ENCODE measurements around the gene AMY2A. TPM values are rescaled to one million over a fixed set of nuclear protein-coding genes. Genes with fewer than 3 reads are reported as not detected.
"Not testable (repeated sequence)": the region's sequence is repeated elsewhere in the genome, so short reads cannot be mapped to it uniquely, and the experiment has no call there.

Gene AMY2A

DNA sequence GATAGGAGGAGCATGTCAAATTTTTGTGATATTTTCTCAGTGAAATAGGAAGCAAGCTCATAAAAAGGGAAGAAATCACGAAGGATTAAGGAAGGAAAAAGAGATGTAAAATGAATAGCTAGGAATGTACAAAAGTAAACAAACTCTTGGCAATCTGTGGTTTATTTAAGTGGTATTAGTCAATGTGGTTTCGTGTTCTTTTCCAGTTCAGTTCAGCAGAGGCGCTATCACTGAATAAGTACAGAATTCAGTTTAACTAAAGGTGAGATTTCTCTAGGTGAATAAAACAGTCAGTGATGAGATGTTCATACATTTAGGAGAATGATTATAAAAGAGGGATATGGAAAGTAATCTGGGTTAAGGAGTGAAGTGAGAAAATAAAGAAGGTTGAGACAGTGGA, 26.7 kb downstream of the AMY2A start:
- not testable (repeated sequence) for H3K9ac ChIP-seq (ENCODE audit: low read depth, low read length); H3K4me3 ChIP-seq (ENCODE audit: low read length); H3K9me3 ChIP-seq (replicated peaks; ENCODE audit: low read length); H3K4me1 ChIP-seq (ENCODE audit: control insufficient read depth, insufficient read depth, low read length); H3K4me2 ChIP-seq (ENCODE audit: low read length); H3K27me3 ChIP-seq (ENCODE audit: control insufficient read depth, insufficient read depth, low read length); H3K36me3 ChIP-seq (ENCODE audit: insufficient read depth, low read length)

DNA sequence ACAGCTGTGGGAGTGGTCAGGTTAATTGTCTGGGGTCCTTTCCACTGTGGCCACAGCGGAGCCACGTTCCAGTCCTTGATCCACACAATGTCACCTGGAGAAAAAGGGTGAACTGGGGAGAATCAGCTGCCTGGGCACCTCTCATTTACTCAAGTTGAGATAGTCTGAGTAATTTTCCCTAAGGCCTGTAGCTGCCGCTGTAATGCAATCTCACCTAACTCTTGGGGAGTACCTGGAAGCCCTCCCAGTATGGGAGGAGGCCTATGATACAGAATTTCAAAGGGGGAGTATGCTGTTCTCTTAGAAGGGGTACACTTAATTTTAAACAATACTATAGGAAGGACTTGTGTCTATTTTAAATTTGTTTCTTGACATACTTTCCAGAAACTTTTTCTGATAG, 33.1 kb downstream of the AMY2A start:
- not testable (repeated sequence) for H3K27me3 ChIP-seq (ENCODE audit: control insufficient read depth, insufficient read depth, low read length); H3K4me2 ChIP-seq (ENCODE audit: low read length); H3K4me1 ChIP-seq (ENCODE audit: control insufficient read depth, insufficient read depth, low read length); H3K4me3 ChIP-seq (ENCODE audit: low read length); H3K9me3 ChIP-seq (replicated peaks; ENCODE audit: low read length); H3K9ac ChIP-seq (ENCODE audit: low read depth, low read length); H3K36me3 ChIP-seq (ENCODE audit: insufficient read depth, low read length)

- not testable (repeated sequence) for H3K27me3 ChIP-seq (ENCODE audit: control insufficient read depth, insufficient read depth, low read length); H3K9me3 ChIP-seq (replicated peaks; ENCODE audit: low read length); H3K4me1 ChIP-seq (ENCODE audit: control insufficient read depth, insufficient read depth, low read length); H3K4me3 ChIP-seq (ENCODE audit: low read length); H3K36me3 ChIP-seq (ENCODE audit: insufficient read depth, low read length); H3K9ac ChIP-seq (ENCODE audit: low read depth, low read length); H3K4me2 ChIP-seq (ENCODE audit: low read length)
These were observed 33.7 kb downstream of the AMY2A start for GRCh38 chr1:103650889-103651288.

DNA sequence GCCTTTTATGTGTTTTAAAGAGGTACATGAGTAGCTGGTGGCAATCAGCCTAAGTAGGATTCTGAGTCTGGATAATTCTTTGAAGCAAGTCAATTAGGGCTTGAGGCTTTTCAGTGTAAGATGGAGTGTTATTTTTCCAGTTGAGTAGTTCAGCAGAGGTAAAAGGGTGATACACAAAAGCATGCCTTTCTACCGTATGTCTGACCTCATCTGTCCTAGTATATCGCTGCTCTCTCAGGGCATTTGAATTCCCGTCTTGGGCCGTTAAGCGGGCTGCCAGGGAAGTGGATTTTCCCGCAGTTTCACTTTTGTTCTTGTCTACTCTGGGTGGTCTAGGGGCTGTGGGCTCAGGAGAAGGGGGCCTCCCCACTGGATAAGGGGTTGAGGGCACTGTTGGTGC, 36.9 kb downstream of the AMY2A start:
- not testable (repeated sequence) for H3K36me3 ChIP-seq (ENCODE audit: insufficient read depth, low read length); H3K27me3 ChIP-seq (ENCODE audit: control insufficient read depth, insufficient read depth, low read length); H3K9ac ChIP-seq (ENCODE audit: low read depth, low read length); H3K4me1 ChIP-seq (ENCODE audit: control insufficient read depth, insufficient read depth, low read length); H3K4me2 ChIP-seq (ENCODE audit: low read length); H3K4me3 ChIP-seq (ENCODE audit: low read length); H3K9me3 ChIP-seq (replicated peaks; ENCODE audit: low read length)

DNA sequence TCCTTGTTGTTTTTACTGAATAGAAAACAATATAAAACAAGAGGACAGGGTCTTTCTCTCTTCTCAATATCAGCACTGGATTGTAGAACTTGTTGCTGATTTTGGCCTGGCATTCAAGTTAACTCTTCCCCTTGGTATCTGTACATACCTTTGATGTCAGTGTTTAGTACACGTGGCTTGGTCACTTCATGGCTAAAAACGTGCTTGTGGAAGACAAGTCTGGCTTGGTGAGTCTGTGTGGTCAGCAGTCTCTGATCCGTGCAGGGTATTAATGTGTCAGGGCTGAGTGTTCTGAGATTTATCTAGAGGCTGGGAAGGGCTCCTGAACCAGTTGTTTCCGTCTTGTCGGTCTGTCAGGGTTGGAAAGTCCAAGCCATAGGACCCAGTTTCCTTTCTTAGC, 38.2 kb downstream of the AMY2A start, which contains the start of gene AMY1A:
Gene AMY1A, plus strand, starts transcription at position 301 of the 400 bp plus-strand sequence. CDS start 571 bp downstream, outside the sequence.
- H3K36me3 ChIP-seq (ENCODE audit: insufficient read depth, low read length); H3K9me3 ChIP-seq (replicated peaks; ENCODE audit: low read length); H3K4me2 ChIP-seq (ENCODE audit: low read length); H3K9ac ChIP-seq (ENCODE audit: low read depth, low read length); H3K4me1 ChIP-seq (ENCODE audit: control insufficient read depth, insufficient read depth, low read length); H3K27me3 ChIP-seq (ENCODE audit: control insufficient read depth, insufficient read depth, low read length); H3K4me3 ChIP-seq (ENCODE audit: low read length): not testable (repeated sequence)

Small RNA genes within 50 kb of the gene (small RNA-seq; reads per million reads assigned to genes)
- gene AC105272.1 = not detected
